HEK293 (cell line): ENCODE measurements around the gene ZNF503.

Source experiments
- ZNF302 ChIP-seq: fragments of 450-650 bp; formaldehyde crosslinking; IDR thresholded peaks from 2 replicates; pipeline ENCODE4 v1.5.1; 2016; ENCODE audit warnings: missing biosample characterization, missing genetic modification characterization, low read depth
- ZNF792 ChIP-seq: fragments of 450-650 bp; formaldehyde crosslinking; IDR thresholded peaks from 2 replicates; pipeline ENCODE4 v1.5.1; 2016; ENCODE audit warnings: missing biosample characterization, missing genetic modification characterization
- TF ChIP-seq, protein P1 (sequence below): fragments of 450-650 bp; formaldehyde crosslinking; IDR thresholded peaks from 2 replicates; pipeline ENCODE4 v1.5.1; 2016; ENCODE audit warnings: missing biosample characterization, missing genetic modification characterization

DNA sequence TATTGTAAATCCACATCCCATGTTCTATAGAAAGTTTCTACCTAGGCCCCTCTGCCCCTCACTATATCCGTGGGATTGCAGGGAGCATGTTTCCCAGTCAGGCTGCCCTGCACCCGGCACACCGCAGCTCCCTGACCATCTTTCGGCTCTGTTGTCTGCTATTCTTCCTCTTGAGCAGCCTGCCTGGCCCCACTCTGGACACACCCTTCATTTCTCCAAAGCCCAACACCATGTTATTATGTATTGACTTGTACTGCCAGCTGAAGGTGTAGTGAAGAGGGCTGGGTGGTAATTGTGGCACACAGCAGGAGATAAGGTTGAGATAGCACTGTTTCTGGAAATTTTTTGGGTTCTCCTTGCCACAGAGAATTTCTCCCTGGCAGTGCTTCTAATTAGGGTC lies 39.6 kb upstream of the ZNF503 start:
- TF ChIP-seq, protein P1, sequence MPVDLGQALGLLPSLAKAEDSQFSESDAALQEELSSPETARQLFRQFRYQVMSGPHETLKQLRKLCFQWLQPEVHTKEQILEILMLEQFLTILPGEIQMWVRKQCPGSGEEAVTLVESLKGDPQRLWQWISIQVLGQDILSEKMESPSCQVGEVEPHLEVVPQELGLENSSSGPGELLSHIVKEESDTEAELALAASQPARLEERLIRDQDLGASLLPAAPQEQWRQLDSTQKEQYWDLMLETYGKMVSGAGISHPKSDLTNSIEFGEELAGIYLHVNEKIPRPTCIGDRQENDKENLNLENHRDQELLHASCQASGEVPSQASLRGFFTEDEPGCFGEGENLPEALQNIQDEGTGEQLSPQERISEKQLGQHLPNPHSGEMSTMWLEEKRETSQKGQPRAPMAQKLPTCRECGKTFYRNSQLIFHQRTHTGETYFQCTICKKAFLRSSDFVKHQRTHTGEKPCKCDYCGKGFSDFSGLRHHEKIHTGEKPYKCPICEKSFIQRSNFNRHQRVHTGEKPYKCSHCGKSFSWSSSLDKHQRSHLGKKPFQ (tag by site-specific recombination), result no peak
- TF ChIP-seq ZNF302 (tag by site-specific recombination) (no peak), ZNF792 (tag by site-specific recombination) (no peak)
